ENCODE measurements around the gene TMEM151A.
A peak's percentile ranks its signal among the peaks of the same experiment; 100 is the strongest.
"Not testable (repeated sequence)": the region's sequence is repeated elsewhere in the genome, so short reads cannot be mapped to it uniquely, and the experiment has no call there.

The TMEM151A gene

DNA sequence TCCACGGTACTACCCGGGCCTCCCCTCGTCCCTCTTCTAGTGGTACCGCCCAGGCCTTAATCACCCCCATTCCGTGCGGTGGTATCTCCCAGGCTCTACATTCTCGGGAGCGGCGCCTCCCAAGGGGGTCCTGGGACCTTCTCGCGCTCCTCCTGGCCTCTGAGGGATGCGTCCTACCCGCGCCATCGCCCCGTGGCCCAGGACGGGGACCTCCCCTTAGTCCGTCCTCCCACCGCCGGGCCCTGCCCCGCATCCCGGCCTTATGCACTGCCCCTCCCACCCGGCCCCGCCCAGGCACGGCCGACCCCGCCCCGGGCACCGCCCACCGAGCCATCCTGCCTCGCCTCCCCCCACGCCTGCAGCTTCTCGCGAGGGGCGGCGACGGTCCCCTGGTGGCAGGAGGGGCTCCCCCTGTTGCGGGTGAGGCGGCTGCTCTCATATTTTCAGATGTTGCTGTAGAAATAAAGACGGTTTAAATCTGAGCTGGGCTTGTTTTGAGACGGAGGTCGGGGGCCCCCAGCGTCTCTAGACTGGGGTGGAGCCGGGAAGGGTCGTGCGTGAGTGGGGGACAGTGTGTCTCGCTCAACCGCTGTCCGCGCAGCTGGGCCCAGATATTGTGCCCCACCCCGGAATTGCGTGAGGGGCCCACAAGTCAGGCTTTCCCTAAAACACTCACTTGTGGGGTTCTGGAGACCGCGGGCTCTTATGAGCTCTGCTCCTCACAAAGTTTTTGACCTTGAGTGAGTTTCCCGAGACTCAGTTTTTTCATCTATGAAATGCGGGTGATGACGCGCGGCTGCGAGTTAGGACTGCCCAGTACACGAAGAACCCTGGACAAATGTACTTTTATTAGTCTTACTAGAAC is 24.1 kb upstream of the TMEM151A start:
- peak; percentile 50 for DNase-seq

DNA sequence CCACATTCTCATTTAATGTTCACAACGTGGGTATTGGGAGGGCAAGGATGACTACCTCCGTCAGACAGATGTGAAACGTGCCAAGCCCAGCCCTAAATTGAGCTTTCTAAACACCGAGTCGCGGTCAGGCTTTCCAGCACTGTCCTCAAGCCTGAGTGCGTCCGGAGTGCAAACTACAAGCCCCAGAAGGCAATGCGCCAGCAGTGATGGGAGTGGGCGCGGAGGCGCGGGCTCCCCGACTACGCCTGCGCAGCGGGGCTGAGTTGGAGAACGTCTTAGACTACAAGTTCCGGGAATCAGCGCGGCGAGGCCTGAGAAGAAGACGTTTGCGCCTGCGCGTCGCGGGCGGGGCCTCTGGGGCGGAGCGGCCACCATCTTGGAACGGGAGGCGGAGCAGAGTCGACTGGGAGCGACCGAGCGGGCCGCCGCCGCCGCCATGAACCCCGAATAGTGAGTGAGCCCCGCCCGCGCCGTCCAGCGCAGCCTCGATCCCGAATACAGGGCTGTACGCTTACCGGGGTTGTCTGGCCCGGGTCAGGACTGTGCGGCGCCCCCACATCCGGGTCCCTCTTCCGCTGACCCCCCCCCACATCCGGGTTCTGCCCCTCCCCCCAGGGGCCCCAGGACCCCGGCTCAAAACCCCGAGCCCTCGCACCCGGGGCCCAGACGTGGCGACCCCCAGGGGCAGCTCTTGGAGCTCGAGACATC is 23.3 kb upstream of the TMEM151A start, which contains the start of gene RAB1B:
Gene RAB1B, plus strand, starts transcription at position 396 of the 708 bp plus-strand sequence. Its CDS starts 41 bp downstream, at position 437.
- peak; percentile 98 for DNase-seq

GRCh38 chr11:66268952-66269905 is 22.5 kb upstream of the TMEM151A start:
- DNase-seq = no peak

GRCh38 chr11:66271816-66272215 is 19.9 kb upstream of the TMEM151A start:
- DNase-seq = no peak

DNA sequence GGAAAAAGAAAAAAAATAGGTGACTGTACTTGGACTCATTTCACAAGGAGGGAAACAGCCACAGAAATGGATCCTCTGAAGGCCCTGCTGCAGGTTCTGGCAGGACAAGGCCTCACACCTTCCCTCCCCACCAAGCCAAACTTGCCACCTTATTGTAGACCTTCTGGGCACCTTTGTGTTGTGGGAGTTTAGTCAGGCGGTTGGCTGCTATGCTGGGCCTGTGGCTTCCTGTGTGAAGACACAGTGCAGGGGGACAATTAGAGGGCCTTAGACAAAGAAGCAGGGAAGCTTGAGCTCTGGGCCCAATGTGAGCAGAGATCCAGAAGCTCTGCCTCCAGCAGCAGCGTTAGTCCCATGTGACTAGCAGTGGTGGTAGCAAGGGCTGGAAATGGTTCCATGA is 19.1 kb upstream of the TMEM151A start:
- DNase-seq = no peak

- DNase-seq = no peak
Observed at GRCh38 chr11:66274219-66274618, 17.5 kb upstream of the TMEM151A start.

GRCh38 chr11:66275396-66275795 is 16.3 kb upstream of the TMEM151A start:
- no peak for DNase-seq

DNA sequence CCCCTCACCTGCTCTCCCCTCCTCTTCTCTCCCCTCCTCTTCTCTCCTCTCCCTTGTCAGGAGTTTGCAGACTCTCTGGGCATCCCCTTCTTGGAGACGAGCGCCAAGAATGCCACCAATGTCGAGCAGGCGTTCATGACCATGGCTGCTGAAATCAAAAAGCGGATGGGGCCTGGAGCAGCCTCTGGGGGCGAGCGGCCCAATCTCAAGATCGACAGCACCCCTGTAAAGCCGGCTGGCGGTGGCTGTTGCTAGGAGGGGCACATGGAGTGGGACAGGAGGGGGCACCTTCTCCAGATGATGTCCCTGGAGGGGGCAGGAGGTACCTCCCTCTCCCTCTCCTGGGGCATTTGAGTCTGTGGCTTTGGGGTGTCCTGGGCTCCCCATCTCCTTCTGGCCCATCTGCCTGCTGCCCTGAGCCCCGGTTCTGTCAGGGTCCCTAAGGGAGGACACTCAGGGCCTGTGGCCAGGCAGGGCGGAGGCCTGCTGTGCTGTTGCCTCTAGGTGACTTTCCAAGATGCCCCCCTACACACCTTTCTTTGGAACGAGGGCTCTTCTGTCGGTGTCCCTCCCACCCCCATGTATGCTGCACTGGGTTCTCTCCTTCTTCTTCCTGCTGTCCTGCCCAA is 15.6 kb upstream of the TMEM151A start:
- no peak for DNase-seq

DNA sequence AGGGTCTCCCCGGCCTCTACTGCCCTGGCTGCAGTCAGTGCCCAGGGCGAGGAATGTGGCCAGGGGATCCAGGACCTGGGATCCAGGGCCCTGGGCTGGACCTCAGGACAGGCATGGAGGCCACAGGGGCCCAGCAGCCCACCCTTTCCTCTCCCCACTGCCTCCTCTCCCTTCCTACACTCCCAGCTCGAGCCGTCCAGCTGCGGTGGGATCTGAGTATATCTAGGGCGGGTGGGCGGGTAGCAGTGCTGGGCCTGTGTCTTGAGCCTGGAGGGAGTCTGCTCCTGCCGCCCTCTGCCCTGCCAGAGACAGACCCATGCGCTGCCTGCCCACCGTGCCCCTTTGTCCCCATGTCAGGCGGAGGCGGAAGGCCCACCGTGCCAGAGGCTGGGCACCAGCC is 15.1 kb upstream of the TMEM151A start:
- not testable (repeated sequence) for DNase-seq

- not testable (repeated sequence) for DNase-seq
Observed at GRCh38 chr11:66277064-66277463, 14.6 kb upstream of the TMEM151A start.

- no peak for DNase-seq
Observed at GRCh38 chr11:66277471-66278362, 14.0 kb upstream of the TMEM151A start, which contains the start of gene CNIH2. Gene CNIH2 (plus strand): TSS chr11:66278175. CDS start chr11:66278457, 282 bp downstream.

DNA sequence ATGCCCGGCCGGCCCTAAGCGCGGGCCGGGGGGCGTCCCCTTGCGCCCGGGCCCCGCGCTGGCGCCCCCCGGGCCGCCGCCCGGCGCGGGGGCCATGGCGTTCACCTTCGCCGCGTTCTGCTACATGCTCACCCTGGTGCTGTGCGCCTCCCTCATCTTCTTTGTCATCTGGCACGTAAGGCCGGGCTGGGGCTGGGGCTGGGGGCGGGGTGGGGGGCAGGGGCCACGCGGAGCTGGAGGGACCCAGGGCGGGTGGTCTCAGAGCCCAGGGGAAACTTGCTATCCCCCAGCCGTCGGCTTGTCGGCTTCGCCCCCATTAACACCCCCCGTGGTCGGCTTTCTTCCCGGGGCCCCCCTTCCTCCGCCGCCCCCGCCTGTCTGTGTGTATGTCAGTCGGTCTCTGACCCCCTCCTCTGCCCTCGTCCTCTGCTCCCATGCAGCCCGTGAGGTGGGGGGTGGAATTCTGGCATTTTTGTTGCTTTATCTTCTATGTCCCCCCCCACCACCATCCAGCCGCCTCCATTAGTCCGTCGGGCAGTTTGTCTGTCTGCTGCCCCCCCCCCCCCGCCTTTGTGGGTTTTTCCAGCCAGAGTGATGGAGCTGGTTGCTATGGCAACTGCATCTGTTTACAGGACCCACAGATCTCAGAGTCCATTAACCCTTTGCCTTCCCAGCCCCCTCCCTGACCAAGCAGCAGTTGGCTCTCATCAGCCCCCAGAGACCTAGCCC is 13.2 kb upstream of the TMEM151A start:
- no peak for DNase-seq

GRCh38 chr11:66279092-66279734 is 12.5 kb upstream of the TMEM151A start:
- no peak for DNase-seq

DNA sequence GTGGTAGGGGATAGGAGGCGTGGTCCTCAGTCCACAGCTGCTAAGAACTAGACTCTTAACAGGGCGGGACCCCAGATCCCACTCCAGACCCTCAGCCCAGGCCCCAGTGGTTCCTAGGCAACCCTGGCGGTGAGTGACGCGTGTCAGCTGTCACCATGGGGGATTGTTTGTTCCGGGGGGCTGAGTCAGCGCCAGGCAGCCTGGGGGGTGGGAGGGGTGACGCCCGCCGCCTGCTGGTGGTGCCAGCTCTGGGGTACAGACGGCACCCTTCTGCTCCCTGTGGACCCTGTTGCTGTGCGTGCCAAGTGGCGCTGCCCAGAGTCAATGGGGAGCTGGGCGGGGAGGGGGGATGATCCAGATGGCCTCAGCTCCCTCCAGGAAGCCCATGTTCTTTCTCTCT is 11.3 kb upstream of the TMEM151A start:
- DNase-seq = peak; percentile 66

DNA sequence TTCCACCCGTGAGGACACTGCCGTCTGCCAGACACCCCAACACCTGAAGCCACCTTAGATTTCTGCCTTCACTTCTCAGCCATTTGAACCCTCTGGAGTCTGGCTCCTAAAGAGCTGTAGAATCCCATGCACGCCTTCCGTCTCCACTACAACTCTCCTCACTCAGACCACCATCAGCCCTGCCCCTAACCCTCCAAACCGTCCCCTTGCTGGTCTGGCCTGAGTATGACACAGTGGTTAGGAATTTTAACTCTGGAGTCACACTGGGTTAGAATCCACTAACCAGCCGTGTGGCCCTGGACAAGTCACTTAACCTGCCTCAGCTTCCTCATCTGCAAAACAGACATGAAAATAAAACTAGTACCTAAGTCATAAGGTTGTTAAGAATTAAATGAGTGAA is 10.7 kb upstream of the TMEM151A start:
- DNase-seq = no peak

GRCh38 chr11:66281776-66282467 is 9.8 kb upstream of the TMEM151A start:
- no peak for DNase-seq

GRCh38 chr11:66282468-66283455 is 8.9 kb upstream of the TMEM151A start:
- DNase-seq = peak; percentile 92
